Measurements from ENCODE around the gene ZNF678.
"Not testable (repeated sequence)": the region's sequence is repeated elsewhere in the genome, so short reads cannot be mapped to it uniquely, and the experiment has no call there.

ZNF678 gene

DNA sequence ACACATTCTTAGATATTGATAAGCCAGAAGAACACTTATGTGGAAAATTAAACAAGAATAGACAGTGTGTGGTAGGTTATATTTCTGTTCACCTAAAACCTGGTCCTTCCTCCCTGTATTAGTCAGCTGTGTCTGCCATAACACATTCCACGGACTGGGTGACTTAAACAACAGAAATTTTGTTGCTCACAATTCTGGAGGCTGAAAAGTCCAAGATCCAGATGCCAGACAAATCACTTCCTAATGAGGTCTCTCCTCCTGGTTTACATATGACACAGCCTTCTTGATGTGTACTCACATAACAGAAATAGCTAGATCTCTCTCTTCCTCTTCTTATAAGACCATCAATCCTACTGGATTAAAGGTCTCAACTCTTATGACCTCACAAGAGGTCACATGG, 146.1 kb downstream of the ZNF678 start:
- CTCF ChIA-PET, result interaction anchor here (1.6 kb wide), 1 partner anchor 20 kb away, joined by 3 read pairs; no protein-coding TSS in a partner anchor
- no peak for TF ChIP-seq HOXD13 (CRISPR knock-in tag; IDR thresholded peaks at IDR 0.05; ENCODE audit: borderline replicate concordance)
- no peak for TF ChIP-seq ZNF121 (tag by site-specific recombination; IDR thresholded peaks at IDR 0.05)
- TF ChIP-seq, protein P1, sequence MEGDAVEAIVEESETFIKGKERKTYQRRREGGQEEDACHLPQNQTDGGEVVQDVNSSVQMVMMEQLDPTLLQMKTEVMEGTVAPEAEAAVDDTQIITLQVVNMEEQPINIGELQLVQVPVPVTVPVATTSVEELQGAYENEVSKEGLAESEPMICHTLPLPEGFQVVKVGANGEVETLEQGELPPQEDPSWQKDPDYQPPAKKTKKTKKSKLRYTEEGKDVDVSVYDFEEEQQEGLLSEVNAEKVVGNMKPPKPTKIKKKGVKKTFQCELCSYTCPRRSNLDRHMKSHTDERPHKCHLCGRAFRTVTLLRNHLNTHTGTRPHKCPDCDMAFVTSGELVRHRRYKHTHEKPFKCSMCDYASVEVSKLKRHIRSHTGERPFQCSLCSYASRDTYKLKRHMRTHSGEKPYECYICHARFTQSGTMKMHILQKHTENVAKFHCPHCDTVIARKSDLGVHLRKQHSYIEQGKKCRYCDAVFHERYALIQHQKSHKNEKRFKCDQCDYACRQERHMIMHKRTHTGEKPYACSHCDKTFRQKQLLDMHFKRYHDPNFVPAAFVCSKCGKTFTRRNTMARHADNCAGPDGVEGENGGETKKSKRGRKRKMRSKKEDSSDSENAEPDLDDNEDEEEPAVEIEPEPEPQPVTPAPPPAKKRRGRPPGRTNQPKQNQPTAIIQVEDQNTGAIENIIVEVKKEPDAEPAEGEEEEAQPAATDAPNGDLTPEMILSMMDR (tag by site-specific recombination; IDR thresholded peaks at IDR 0.05), result no peak
- TF ChIP-seq SP2 (tag by site-specific recombination; IDR thresholded peaks at IDR 0.05), result no peak
- TF ChIP-seq, protein P2, sequence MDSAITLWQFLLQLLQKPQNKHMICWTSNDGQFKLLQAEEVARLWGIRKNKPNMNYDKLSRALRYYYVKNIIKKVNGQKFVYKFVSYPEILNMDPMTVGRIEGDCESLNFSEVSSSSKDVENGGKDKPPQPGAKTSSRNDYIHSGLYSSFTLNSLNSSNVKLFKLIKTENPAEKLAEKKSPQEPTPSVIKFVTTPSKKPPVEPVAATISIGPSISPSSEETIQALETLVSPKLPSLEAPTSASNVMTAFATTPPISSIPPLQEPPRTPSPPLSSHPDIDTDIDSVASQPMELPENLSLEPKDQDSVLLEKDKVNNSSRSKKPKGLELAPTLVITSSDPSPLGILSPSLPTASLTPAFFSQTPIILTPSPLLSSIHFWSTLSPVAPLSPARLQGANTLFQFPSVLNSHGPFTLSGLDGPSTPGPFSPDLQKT (IDR thresholded peaks at IDR 0.05; ENCODE audit: borderline replicate concordance, low read depth, low read length), result no peak
- no peak for TF ChIP-seq ZNF423 (tag by site-specific recombination; IDR thresholded peaks at IDR 0.05)
- TF ChIP-seq ZFP69B (tag by site-specific recombination; IDR thresholded peaks at IDR 0.05), result no peak
- TF ChIP-seq, protein P3, sequence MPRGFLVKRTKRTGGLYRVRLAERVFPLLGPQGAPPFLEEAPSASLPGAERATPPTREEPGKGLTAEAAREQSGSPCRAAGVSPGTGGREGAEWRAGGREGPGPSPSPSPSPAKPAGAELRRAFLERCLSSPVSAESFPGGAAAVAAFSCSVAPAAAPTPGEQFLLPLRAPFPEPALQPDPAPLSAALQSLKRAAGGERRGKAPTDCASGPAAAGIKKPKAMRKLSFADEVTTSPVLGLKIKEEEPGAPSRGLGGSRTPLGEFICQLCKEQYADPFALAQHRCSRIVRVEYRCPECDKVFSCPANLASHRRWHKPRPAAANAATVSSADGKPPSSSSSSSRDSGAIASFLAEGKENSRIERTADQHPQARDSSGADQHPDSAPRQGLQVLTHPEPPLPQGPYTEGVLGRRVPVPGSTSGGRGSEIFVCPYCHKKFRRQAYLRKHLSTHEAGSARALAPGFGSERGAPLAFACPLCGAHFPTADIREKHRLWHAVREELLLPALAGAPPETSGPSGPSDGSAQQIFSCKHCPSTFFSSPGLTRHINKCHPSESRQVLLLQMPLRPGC (tag by site-specific recombination; IDR thresholded peaks at IDR 0.05), result no peak
- TF ChIP-seq ZBTB1 (tag by site-specific recombination; IDR thresholded peaks at IDR 0.05), result no peak
- no peak for TF ChIP-seq ZNF354C (tag by site-specific recombination; IDR thresholded peaks at IDR 0.05; ENCODE audit: borderline replicate concordance, low read depth)
- no peak for TF ChIP-seq HOXA7 (CRISPR knock-in tag; IDR thresholded peaks at IDR 0.05; ENCODE audit: borderline replicate concordance)
- no peak for TF ChIP-seq KLF10 (tag by site-specific recombination; IDR thresholded peaks at IDR 0.05)
- TF ChIP-seq SETDB1 (IDR thresholded peaks at IDR 0.05; ENCODE audit: insufficient read length, low read length), result no peak
- TF ChIP-seq HOXC10 (CRISPR knock-in tag; IDR thresholded peaks at IDR 0.05), result no peak
- no peak for TF ChIP-seq ZNF146 (tag by site-specific recombination; IDR thresholded peaks at IDR 0.05)
- TF ChIP-seq, protein P4, sequence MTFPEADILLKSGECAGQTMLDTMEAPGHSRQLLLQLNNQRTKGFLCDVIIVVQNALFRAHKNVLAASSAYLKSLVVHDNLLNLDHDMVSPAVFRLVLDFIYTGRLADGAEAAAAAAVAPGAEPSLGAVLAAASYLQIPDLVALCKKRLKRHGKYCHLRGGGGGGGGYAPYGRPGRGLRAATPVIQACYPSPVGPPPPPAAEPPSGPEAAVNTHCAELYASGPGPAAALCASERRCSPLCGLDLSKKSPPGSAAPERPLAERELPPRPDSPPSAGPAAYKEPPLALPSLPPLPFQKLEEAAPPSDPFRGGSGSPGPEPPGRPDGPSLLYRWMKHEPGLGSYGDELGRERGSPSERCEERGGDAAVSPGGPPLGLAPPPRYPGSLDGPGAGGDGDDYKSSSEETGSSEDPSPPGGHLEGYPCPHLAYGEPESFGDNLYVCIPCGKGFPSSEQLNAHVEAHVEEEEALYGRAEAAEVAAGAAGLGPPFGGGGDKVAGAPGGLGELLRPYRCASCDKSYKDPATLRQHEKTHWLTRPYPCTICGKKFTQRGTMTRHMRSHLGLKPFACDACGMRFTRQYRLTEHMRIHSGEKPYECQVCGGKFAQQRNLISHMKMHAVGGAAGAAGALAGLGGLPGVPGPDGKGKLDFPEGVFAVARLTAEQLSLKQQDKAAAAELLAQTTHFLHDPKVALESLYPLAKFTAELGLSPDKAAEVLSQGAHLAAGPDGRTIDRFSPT (tag by site-specific recombination; IDR thresholded peaks at IDR 0.05), result no peak
- no peak for TF ChIP-seq GLI4 (tag by site-specific recombination; IDR thresholded peaks at IDR 0.05)
- Histone ChIP-seq H3K9me3 (ENCODE audit: control insufficient read depth, insufficient read depth, low read depth, low read length) (no peaks in the 10 kb centered on the region; the same call in 1 of the 2 replicates), H3K4me1 (ENCODE audit: control insufficient read depth, insufficient read depth, low read length) (no peaks in the 10 kb centered on the region), H3K36me3 (ENCODE audit: control insufficient read depth in 2 of 2, insufficient read depth in 1 of 2, low read length in 2 of 2) (no peaks in the 10 kb centered on the region), H3K27ac (ENCODE audit: extremely low read depth, low read depth, low read length) (no peak overlapping the region), H3K4me3 (ENCODE audit: low read depth, low read length) (no peak overlapping the region)
- POLR2A ChIA-PET, result no interaction called here

DNA sequence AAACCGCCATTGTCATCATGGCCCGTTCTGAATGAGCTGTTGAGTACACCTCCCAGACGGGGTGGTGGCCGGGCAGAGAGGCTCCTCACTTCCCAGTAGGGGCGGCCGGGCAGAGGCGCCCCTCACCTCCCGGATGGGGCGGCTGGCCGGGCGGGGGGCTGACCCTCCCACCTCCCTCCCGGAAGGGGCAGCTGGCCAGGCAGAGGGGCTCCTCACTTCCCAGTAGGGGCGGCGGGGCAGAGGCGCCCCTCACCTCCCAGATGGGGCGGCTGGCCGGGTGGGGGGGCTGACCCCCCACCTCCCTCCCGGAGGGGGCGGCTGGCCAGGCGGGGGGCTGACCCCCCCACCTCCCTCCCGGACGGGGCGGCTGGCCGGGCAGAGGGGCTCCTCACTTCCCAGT, 147.1 kb downstream of the ZNF678 start:
- POLR2A ChIA-PET; H3K4me1 ChIP-seq (ENCODE audit: control insufficient read depth, insufficient read depth, low read length); H3K4me3 ChIP-seq (ENCODE audit: low read depth, low read length); H3K9me3 ChIP-seq (ENCODE audit: control insufficient read depth, insufficient read depth, low read depth, low read length); H3K27ac ChIP-seq (ENCODE audit: extremely low read depth, low read depth, low read length); H3K36me3 ChIP-seq (ENCODE audit: control insufficient read depth in 2 of 2, insufficient read depth in 1 of 2, low read length in 2 of 2): not testable (repeated sequence)
- CTCF ChIA-PET, result interaction anchor here (1.6 kb wide), 1 partner anchor 19 kb away, joined by 3 read pairs; no protein-coding TSS in a partner anchor
